Epithelial cell of proximal tubule (primary cell): ENCODE results near the gene SEPTIN10. TPM values are rescaled to one million over a fixed set of nuclear protein-coding genes. Genes with fewer than 3 reads are reported as not detected.

ENCODE experiments used
- DNase-seq: peaks from one replicate; pipeline ENCODE4 v3.0.0-alpha.2; 2011; ENCODE audit warnings: low read depth
- H3K4me3 ChIP-seq: 2 replicates; pipeline ENCODE4 v1.5.1; 2011; ENCODE audit warnings: low read depth, mild to moderate bottlenecking, low read length
- total RNA-seq: library from RNA; depleted of rRNA; stranded (reverse); fragments of >200 nt; gene quantifications from 2 replicates; pipeline ENCODE4 v1.2.3, GENCODE V29; 2015
- TF ChIP-seq, protein P1 (sequence below): conservative IDR thresholded peaks from 2 replicates; pipeline ENCODE4 v1.5.1; 2012; ENCODE audit warnings: low read depth, mild to moderate bottlenecking, low read length

SEPTIN10 gene
- total RNA-seq, 1 donor from 2014 or later, result 80.6 TPM

- H3K4me3 ChIP-seq, result peak overlapping the region; percentile 34
- no peak for DNase-seq
- TF ChIP-seq, protein P1, sequence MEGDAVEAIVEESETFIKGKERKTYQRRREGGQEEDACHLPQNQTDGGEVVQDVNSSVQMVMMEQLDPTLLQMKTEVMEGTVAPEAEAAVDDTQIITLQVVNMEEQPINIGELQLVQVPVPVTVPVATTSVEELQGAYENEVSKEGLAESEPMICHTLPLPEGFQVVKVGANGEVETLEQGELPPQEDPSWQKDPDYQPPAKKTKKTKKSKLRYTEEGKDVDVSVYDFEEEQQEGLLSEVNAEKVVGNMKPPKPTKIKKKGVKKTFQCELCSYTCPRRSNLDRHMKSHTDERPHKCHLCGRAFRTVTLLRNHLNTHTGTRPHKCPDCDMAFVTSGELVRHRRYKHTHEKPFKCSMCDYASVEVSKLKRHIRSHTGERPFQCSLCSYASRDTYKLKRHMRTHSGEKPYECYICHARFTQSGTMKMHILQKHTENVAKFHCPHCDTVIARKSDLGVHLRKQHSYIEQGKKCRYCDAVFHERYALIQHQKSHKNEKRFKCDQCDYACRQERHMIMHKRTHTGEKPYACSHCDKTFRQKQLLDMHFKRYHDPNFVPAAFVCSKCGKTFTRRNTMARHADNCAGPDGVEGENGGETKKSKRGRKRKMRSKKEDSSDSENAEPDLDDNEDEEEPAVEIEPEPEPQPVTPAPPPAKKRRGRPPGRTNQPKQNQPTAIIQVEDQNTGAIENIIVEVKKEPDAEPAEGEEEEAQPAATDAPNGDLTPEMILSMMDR, result no peak
Measured at GRCh38 chr2:109609352-109610024, 4.3 kb downstream of the SEPTIN10 start.

- TF ChIP-seq, protein P1, result no peak
- DNase-seq, result no peak
- no peak overlapping the region for H3K4me3 ChIP-seq
Measured at GRCh38 chr2:109607766-109608165, 6.0 kb downstream of the SEPTIN10 start.

DNA sequence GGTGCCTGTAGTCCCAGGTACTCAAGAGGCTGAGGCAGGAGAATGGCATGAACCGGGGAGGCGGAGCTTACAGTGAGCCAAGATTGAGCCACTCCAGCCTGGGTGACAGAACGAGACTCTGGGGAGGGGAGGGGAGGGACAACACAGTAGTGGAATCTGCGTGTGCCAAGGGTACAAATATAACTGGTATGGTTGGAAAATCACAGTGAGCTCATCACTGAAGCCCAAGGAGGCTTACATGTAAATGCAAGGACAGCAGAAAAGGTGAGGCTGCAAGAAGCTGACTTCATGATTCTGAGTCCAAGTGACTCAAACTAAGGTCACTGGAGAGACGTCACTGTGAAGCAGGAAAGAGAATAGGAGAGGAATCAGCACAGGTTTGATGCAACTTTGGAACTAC is 9.2 kb downstream of the SEPTIN10 start:
- TF ChIP-seq, protein P1, result no peak
- DNase-seq, result peak; percentile 80
- no peak overlapping the region for H3K4me3 ChIP-seq

DNA sequence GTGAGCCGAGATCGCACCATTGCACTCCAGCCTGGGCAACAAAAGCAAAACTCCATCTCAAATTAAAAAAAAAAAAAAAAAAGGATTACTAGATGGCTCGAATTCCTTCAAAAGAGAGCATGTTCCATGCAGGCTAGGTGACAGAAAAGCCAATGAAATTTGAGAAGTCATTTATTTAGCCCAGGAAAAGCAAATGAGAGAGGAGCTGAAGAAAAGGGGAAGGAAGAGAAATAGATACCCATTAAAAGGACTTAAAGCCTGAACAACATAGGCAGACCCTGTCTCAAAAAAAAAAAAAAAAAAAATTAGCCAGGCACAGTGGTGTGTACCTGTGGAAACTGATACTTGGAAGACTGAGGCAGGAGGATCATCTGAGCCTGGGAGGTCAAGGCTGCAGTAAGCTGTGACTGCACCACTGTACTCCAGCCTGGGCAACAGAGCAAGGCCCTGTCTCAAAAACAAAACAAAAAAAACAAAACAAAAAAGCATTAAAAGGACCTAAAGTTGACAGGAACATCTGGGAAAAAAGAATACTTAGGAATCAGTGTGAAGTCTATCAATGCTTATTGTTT is 11.1 kb downstream of the SEPTIN10 start:
- no peak for DNase-seq
- H3K4me3 ChIP-seq, result no peak overlapping the region
- TF ChIP-seq, protein P1, result no peak

DNA sequence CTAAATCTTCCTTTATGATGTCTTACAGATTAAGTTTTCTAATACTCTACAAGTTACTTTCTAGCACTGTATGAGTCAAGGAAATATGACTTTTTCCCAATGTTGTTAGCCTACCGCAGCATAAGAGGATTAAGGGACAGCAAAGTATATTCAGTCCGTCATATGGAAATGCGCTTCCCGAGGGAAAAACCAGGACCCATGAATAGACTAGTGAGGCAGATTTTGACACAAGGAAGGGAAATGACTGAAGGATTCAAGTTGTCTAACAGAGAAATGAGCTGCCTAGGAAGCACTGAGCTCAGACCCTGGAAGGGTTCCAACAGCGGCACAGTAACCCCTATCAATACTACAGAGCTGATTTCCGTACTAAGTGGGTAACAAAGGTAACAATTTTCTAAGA is 12.0 kb downstream of the SEPTIN10 start:
- no peak overlapping the region for H3K4me3 ChIP-seq
- DNase-seq, result no peak
- TF ChIP-seq, protein P1, result no peak

DNA sequence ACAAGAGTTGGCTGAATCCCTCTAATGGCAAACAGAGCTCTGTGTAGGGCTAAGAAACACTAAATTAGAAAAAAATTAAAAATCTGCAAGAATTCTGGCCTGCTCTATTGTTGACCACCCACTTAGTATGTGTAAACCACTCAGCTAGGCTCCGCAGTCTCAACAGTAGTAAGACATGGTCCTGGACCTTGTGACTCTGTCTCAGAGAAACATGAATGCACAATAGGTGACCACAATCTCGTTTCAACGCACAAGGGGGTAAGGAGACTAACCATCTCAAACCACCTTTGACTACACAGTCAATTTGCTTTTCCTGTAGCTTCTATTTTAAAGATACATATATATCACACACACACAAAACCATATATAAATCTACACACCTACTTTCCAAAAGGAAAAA is 16.5 kb downstream of the SEPTIN10 start:
- no peak overlapping the region for H3K4me3 ChIP-seq
- TF ChIP-seq, protein P1, result no peak

DNA sequence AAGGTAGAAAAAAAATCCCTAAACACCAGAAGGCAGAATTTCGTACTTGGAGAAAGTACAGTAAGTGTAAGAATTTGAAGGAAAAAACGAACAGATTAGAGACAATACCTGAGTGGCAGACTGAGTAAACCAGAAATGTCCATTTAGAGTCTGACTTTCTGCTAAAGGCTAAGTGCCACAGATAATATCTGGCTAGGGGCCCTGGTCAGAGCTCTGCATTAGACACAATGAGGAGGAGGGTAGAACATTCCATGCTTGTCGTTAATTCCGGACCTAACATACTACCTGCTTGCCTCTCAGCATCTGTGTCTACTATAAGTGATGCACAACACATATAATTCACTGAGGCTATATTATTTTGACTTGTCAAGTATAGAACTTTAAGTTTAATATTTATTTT is 18.1 kb downstream of the SEPTIN10 start:
- H3K4me3 ChIP-seq, result no peak overlapping the region
- no peak for DNase-seq
- TF ChIP-seq, protein P1, result no peak

More for the DNA sequence above, 16.5 kb downstream of the SEPTIN10 start:
- no peak for DNase-seq
